Suprapubic skin (tissue), 4 donors: Measurements from ENCODE around the gene TPD52L1. TPM values are rescaled to one million over a fixed set of nuclear protein-coding genes. Genes with fewer than 3 reads are reported as not detected.

Source experiments
- DNase-seq, 2 donors: peaks; one replicate each; pipeline ENCODE4 v3.0.0-alpha.2; 2019; ENCODE audit warnings: low spot score in 2 of 2
- H3K27ac ChIP-seq: fragments of 200-600 bp; sonication (generic); one replicate; pipeline ENCODE4 v1.5.1; 2019
- H3K27me3 ChIP-seq: fragments of 200-600 bp; sonication (generic); one replicate; pipeline ENCODE4 v1.5.1; 2019
- H3K36me3 ChIP-seq: fragments of 200-600 bp; sonication (generic); one replicate; pipeline ENCODE4 v1.5.1; 2019
- H3K4me1 ChIP-seq: fragments of 200-600 bp; sonication (generic); one replicate; pipeline ENCODE4 v1.5.1; 2019
- H3K4me3 ChIP-seq: fragments of 200-600 bp; sonication (generic); one replicate; pipeline ENCODE4 v1.5.1; 2019; ENCODE audit warnings: mild to moderate bottlenecking
- H3K9me3 ChIP-seq: fragments of 200-600 bp; sonication (generic); one replicate; pipeline ENCODE4 v1.5.1; 2019
- CTCF ChIP-seq, 2 donors: fragments of 200-600 bp in 1 of 2; fragments of 450-650 bp in 1 of 2; sonication (generic) in 1 of 2; IDR thresholded peaks; one replicate each; pipeline ENCODE4 v1.5.1; 2016 to 2019; ENCODE audit warnings: antibody characterized with exemption in 2 of 2, mild to moderate bottlenecking in 1 of 2, moderate library complexity in 1 of 2
- EP300 ChIP-seq: sonication (generic); formaldehyde crosslinking; IDR thresholded peaks from one replicate; pipeline ENCODE4 v1.6.1; 2017; ENCODE audit warnings: antibody characterized with exemption
- POLR2A ChIP-seq, 2 donors: fragments of 450-650 bp; IDR thresholded peaks; one replicate each; pipeline ENCODE4 v1.6.1; 2017; ENCODE audit warnings: antibody characterized with exemption in 2 of 2, mild to moderate bottlenecking in 2 of 2, moderate library complexity in 2 of 2
- POLR2AphosphoS5 ChIP-seq, 3 donors: sonication (generic); formaldehyde crosslinking; IDR thresholded peaks; one replicate each; pipeline ENCODE4 v1.6.1; 2017; ENCODE audit warnings: antibody characterized with exemption in 3 of 3
- WGBS: methylation state at CpG from one replicate; pipeline ENCODE4 v1.1.5; 2018; 5-methylcytosine and 5-hydroxymethylcytosine counted together
- total RNA-seq, 4 donors: library from RNA; depleted of rRNA; stranded (reverse); fragments of >200 nt; gene quantifications; one replicate each; pipeline ENCODE4 v1.1.0, GENCODE V29; 2016

Gene TPD52L1
- total RNA-seq, 4 donors from 2014 or later: 146 to 202 (median 190) TPM

GRCh38 chr6:125116710-125117109, 36.9 kb upstream of the TPD52L1 start:
- Histone ChIP-seq H3K9me3 (peaks cover 4% of the 10 kb centered on the region), H3K27ac (no peak overlapping the region), H3K4me3 (no peak overlapping the region), H3K36me3 (no peaks in the 10 kb centered on the region), H3K4me1 (no peaks in the 10 kb centered on the region), H3K27me3 (no peaks in the 10 kb centered on the region)
- no peak for DNase-seq
- TF ChIP-seq EP300 (no peak), CTCF (IDR thresholded peaks at IDR 0.05) (no peak), POLR2AphosphoS5 (IDR thresholded peaks at IDR 0.05) (no peak), POLR2A (IDR thresholded peaks at IDR 0.05) (no peak)
- WGBS: 90% methylated on average over 4 of the region's 4 CpGs

GRCh38 chr6:125117818-125118217, 35.8 kb upstream of the TPD52L1 start:
- Histone ChIP-seq H3K4me1 (no peaks in the 10 kb centered on the region), H3K4me3 (no peak overlapping the region), H3K27ac (no peak overlapping the region), H3K9me3 (no peaks in the 10 kb centered on the region), H3K27me3 (no peaks in the 10 kb centered on the region), H3K36me3 (no peaks in the 10 kb centered on the region)
- no peak for DNase-seq
- TF ChIP-seq CTCF (IDR thresholded peaks at IDR 0.05): no peak
- TF ChIP-seq POLR2A (IDR thresholded peaks at IDR 0.05): no peak
- TF ChIP-seq EP300: no peak
- TF ChIP-seq POLR2AphosphoS5 (IDR thresholded peaks at IDR 0.05): no peak
- 51% methylated on average over 3 of the region's 3 CpGs for WGBS

- TF ChIP-seq POLR2AphosphoS5 (IDR thresholded peaks at IDR 0.05): no peak
- no peak for TF ChIP-seq EP300
- no peak for TF ChIP-seq POLR2A (IDR thresholded peaks at IDR 0.05)
- no peak for TF ChIP-seq CTCF (IDR thresholded peaks at IDR 0.05)
- Histone ChIP-seq H3K4me1 (no peaks in the 10 kb centered on the region), H3K27me3 (no peaks in the 10 kb centered on the region), H3K4me3 (no peak overlapping the region), H3K36me3 (no peaks in the 10 kb centered on the region), H3K9me3 (no peaks in the 10 kb centered on the region), H3K27ac (no peak overlapping the region)
- 81% methylated on average over 3 of the region's 3 CpGs for WGBS
- DNase-seq: no peak
These were observed 33.5 kb upstream of the TPD52L1 start for GRCh38 chr6:125120054-125120590.

- 84% methylated on average over 1 of the region's 1 CpG for WGBS
These were observed 31.7 kb upstream of the TPD52L1 start for GRCh38 chr6:125121894-125122293.

GRCh38 chr6:125123051-125123450, 30.5 kb upstream of the TPD52L1 start:
- Histone ChIP-seq H3K9me3 (no peaks in the 10 kb centered on the region), H3K27me3 (no peaks in the 10 kb centered on the region), H3K4me1 (no peaks in the 10 kb centered on the region), H3K27ac (no peak overlapping the region), H3K36me3 (no peaks in the 10 kb centered on the region), H3K4me3 (no peak overlapping the region)
- no peak for DNase-seq
- TF ChIP-seq POLR2A (IDR thresholded peaks at IDR 0.05) (no peak), POLR2AphosphoS5 (IDR thresholded peaks at IDR 0.05) (no peak), EP300 (no peak), CTCF (IDR thresholded peaks at IDR 0.05) (no peak)
- 71% methylated on average over 3 of the region's 3 CpGs for WGBS

More at GRCh38 chr6:125121894-125122293, 31.7 kb upstream of the TPD52L1 start:
- H3K27me3 ChIP-seq: no peaks in the 10 kb centered on the region
- H3K4me3 ChIP-seq: no peak overlapping the region
- no peak for TF ChIP-seq POLR2AphosphoS5 (IDR thresholded peaks at IDR 0.05)
- no peak for TF ChIP-seq EP300
- no peak for TF ChIP-seq POLR2A (IDR thresholded peaks at IDR 0.05)
- no peak for TF ChIP-seq CTCF (IDR thresholded peaks at IDR 0.05)
- DNase-seq: no peak
- H3K27ac ChIP-seq: no peak overlapping the region
- no peaks in the 10 kb centered on the region for H3K9me3 ChIP-seq
- H3K36me3 ChIP-seq: no peaks in the 10 kb centered on the region
- no peaks in the 10 kb centered on the region for H3K4me1 ChIP-seq
